GM21529 (cell line): ENCODE results near the gene SLC25A26.

Experiments used
- ATAC-seq: cut with Tn5 transposase; IDR thresholded peaks from one replicate; pipeline ENCODE4 v1.9.1; 2021; ENCODE audit not compliant: unreplicated experiment

The SLC25A26 gene

GRCh38 chr3:66427951-66428474, 207.2 kb downstream of the SLC25A26 start:
- no peak for ATAC-seq
